ENCODE data around the gene DDX54.
A peak's percentile ranks its signal among the peaks of the same experiment; 100 is the strongest.
"Not testable (repeated sequence)": the region's sequence is repeated elsewhere in the genome, so short reads cannot be mapped to it uniquely, and the experiment has no call there.

DDX54 gene

GRCh38 chr12:113118142-113118541 lies 67.1 kb downstream of the DDX54 start:
- H4K20me1 ChIP-seq (ENCODE audit: insufficient read depth, low read length): no peaks in the 10 kb centered on the region
- H3K36me3 ChIP-seq (ENCODE audit: insufficient read depth, low read length): no peaks in the 10 kb centered on the region
- H3K27ac ChIP-seq (ENCODE audit: low read length): no peak overlapping the region

GRCh38 chr12:113117684-113118083 lies 67.6 kb downstream of the DDX54 start:
- H3K4me1 ChIP-seq (ENCODE audit: insufficient read depth, low read length); H4K20me1 ChIP-seq (ENCODE audit: insufficient read depth, low read length); ATAC-seq (ENCODE audit: insufficient read depth, low read depth); H3K4me2 ChIP-seq (ENCODE audit: insufficient read depth, low read length); H3K9ac ChIP-seq (ENCODE audit: low read depth, low read length); H3K36me3 ChIP-seq (ENCODE audit: insufficient read depth, low read length); H3K27ac ChIP-seq (ENCODE audit: low read length); H3K9me3 ChIP-seq (ENCODE audit: insufficient read depth, low read length, severe bottlenecking); H3K79me2 ChIP-seq (ENCODE audit: insufficient read depth, low read length); H2AFZ ChIP-seq (ENCODE audit: low read depth, low read length); H3K27me3 ChIP-seq (ENCODE audit: insufficient read depth, low read length, poor library complexity); DNase-seq; H3K4me3 ChIP-seq (ENCODE audit: low read depth in 1 of 2, low read length in 2 of 2): not testable (repeated sequence)

More at GRCh38 chr12:113118142-113118541, 67.1 kb downstream of the DDX54 start:
- Histone ChIP-seq H2AFZ (ENCODE audit: low read depth, low read length) (no peak overlapping the region), H3K4me3 (ENCODE audit: low read depth in 1 of 2, low read length in 2 of 2) (no peak overlapping the region), H3K4me2 (ENCODE audit: insufficient read depth, low read length) (no peak overlapping the region), H3K9me3 (ENCODE audit: insufficient read depth, low read length, severe bottlenecking) (no peaks in the 10 kb centered on the region), H3K4me1 (ENCODE audit: insufficient read depth, low read length) (no peaks in the 10 kb centered on the region), H3K79me2 (ENCODE audit: insufficient read depth, low read length) (no peaks in the 10 kb centered on the region), H3K9ac (ENCODE audit: low read depth, low read length) (no peak overlapping the region), H3K27me3 (ENCODE audit: insufficient read depth, low read length, poor library complexity) (no peaks in the 10 kb centered on the region)
- DNase-seq (no peak), ATAC-seq (ENCODE audit: insufficient read depth, low read depth) (no peak)
- TF ChIP-seq CTCF (IDR thresholded peaks at IDR 0.05; ENCODE audit: borderline replicate concordance, extremely low read depth, low read length, poor library complexity, severe bottlenecking) (no peak), EZH2 (IDR thresholded peaks at IDR 0.05; ENCODE audit: borderline replicate concordance, low read depth, low read length, severe bottlenecking) (no peak)

- Histone ChIP-seq H3K79me2 (ENCODE audit: insufficient read depth, low read length) (no peaks in the 10 kb centered on the region), H3K4me3 (ENCODE audit: low read depth in 1 of 2, low read length in 2 of 2) (no peak overlapping the region), H4K20me1 (ENCODE audit: insufficient read depth, low read length) (no peaks in the 10 kb centered on the region), H3K9ac (ENCODE audit: low read depth, low read length) (no peak overlapping the region), H3K27me3 (ENCODE audit: insufficient read depth, low read length, poor library complexity) (no peaks in the 10 kb centered on the region), H3K36me3 (ENCODE audit: insufficient read depth, low read length) (no peaks in the 10 kb centered on the region), H3K27ac (ENCODE audit: low read length) (no peak overlapping the region), H2AFZ (ENCODE audit: low read depth, low read length) (no peak overlapping the region), H3K4me1 (ENCODE audit: insufficient read depth, low read length) (no peaks in the 10 kb centered on the region), H3K9me3 (ENCODE audit: insufficient read depth, low read length, severe bottlenecking) (no peaks in the 10 kb centered on the region), H3K4me2 (ENCODE audit: insufficient read depth, low read length) (no peak overlapping the region)
- TF ChIP-seq CTCF (IDR thresholded peaks at IDR 0.05; ENCODE audit: borderline replicate concordance, extremely low read depth, low read length, poor library complexity, severe bottlenecking): no peak
- no peak for TF ChIP-seq EZH2 (IDR thresholded peaks at IDR 0.05; ENCODE audit: borderline replicate concordance, low read depth, low read length, severe bottlenecking)
- DNase-seq (no peak), ATAC-seq (ENCODE audit: insufficient read depth, low read depth) (peak; percentile 29; the same call in 2 of the 3 replicates)
Observed at GRCh38 chr12:113116875-113117274, 68.4 kb downstream of the DDX54 start.

GRCh38 chr12:113115455-113116126 lies 69.7 kb downstream of the DDX54 start:
- H2AFZ ChIP-seq (ENCODE audit: low read depth, low read length): no peak overlapping the region
- no peaks in the 10 kb centered on the region for H4K20me1 ChIP-seq (ENCODE audit: insufficient read depth, low read length)
- H3K27me3 ChIP-seq (ENCODE audit: insufficient read depth, low read length, poor library complexity): no peaks in the 10 kb centered on the region
- no peaks in the 10 kb centered on the region for H3K79me2 ChIP-seq (ENCODE audit: insufficient read depth, low read length)
- H3K9me3 ChIP-seq (ENCODE audit: insufficient read depth, low read length, severe bottlenecking): no peaks in the 10 kb centered on the region
- no peak overlapping the region for H3K4me2 ChIP-seq (ENCODE audit: insufficient read depth, low read length)
- DNase-seq (no peak), ATAC-seq (ENCODE audit: insufficient read depth, low read depth) (no peak)
- no peak for TF ChIP-seq EZH2 (IDR thresholded peaks at IDR 0.05; ENCODE audit: borderline replicate concordance, low read depth, low read length, severe bottlenecking)
- TF ChIP-seq CTCF (IDR thresholded peaks at IDR 0.05; ENCODE audit: borderline replicate concordance, extremely low read depth, low read length, poor library complexity, severe bottlenecking): no peak
- H3K4me1 ChIP-seq (ENCODE audit: insufficient read depth, low read length): no peaks in the 10 kb centered on the region
- no peak overlapping the region for H3K4me3 ChIP-seq (ENCODE audit: low read depth in 1 of 2, low read length in 2 of 2)
- H3K36me3 ChIP-seq (ENCODE audit: insufficient read depth, low read length): no peaks in the 10 kb centered on the region
- H3K27ac ChIP-seq (ENCODE audit: low read length): no peak overlapping the region
- H3K9ac ChIP-seq (ENCODE audit: low read depth, low read length): no peak overlapping the region

Data from DND-41 (cell line).